NCI-H2029 treated with DMSO at 0.1 percent for 48 hours (cell line): ENCODE measurements around the gene AP3M1.

Source experiments
- DNase-seq: peaks from one replicate; lab custom pipeline; 2025; lab: John Stamatoyannopoulos, UW

Gene AP3M1

DNA sequence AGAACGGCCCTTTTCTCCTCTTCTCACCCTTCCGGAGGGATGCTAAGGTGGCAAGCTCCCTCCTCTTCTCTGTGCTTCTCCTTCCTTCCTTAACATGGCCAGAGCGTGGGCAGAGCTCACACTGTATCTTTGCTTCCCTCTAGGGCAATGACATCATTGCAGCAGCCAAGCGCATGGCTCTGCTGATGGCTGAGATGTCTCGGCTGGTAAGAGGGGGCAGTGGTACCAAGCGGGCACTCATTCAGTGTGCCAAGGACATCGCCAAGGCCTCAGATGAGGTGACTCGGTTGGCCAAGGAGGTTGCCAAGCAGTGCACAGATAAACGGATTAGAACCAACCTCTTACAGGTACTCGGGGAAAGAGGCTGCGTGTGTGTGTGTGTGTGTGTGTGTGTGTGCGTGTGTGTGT is 36.6 kb downstream of the AP3M1 start:
- DNase-seq: no peak

DNA sequence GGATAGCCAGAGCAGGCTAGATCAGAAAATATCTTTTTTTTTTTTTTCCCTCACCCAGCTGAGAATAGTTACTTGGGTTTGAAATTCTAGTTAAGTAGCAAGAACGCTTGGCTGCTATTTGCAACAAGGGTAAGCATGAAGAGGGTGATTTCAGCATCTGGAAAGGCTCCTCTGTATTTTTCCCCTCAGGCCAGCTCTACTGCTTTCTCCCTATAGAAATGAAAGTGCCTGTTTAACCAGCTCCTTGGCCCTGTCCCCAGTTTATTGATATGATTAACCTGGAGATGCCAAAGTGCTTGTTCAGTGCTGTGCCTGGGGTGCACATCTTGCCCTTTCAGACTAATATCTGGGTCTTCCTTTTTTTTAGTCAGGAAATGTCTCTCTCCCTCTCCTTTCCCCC is 37.1 kb downstream of the AP3M1 start:
- DNase-seq: no peak

DNA sequence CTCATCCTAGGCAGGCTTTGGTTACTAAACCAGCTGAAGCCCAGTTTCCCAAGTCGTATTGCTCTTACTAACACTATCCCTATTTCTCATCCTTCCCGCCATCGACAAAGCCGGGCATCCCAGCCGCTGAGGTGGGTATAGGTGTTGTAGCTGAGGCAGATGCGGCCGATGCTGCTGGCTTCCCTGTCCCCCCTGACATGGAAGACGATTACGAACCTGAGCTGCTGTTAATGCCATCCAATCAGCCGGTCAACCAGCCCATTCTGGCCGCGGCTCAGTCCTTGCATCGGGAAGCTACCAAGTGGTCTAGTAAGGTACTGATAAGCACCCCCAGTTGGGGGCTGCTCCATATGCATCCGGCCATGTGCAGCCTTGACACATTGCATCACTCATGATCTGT is 38.8 kb downstream of the AP3M1 start:
- DNase-seq: no peak

DNA sequence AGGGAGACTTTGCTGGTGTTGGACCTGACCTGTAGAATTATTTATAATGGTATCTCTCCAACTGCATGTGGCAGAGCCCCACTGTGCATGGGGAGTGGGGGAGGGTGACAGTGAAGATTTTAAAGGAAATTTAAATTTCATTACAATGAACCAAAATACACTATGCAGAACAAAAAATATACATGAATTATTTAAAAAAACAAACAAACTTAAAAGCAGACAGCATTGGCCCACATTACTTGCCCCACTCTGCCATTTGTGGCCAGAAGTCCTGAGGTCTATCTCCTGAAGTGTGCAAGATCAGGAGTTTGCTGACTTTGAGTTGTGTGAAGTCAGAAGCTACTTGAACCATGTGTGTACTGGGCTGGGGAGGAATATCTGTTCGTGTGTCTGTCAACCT is 40.5 kb downstream of the AP3M1 start:
- no peak for DNase-seq

DNA sequence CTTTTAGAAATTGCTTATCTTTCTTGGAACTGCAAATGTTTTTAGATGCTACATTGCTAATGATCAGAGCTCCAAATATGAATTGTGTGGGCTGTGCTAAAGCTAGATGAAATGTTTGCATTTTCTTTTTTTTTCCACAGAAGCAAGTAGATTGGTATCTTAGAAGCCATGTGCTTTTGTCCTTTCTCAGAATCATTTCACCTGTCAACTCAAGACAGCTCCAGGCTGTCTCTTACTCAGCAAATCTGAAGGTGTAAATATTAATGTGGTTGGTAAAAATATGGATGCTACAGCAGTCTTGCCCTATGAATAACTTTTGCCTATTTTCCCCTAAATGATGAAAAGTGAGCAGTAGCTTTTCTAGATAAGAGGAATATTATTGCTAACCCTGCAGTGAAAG is 41.2 kb downstream of the AP3M1 start:
- DNase-seq: no peak

DNA sequence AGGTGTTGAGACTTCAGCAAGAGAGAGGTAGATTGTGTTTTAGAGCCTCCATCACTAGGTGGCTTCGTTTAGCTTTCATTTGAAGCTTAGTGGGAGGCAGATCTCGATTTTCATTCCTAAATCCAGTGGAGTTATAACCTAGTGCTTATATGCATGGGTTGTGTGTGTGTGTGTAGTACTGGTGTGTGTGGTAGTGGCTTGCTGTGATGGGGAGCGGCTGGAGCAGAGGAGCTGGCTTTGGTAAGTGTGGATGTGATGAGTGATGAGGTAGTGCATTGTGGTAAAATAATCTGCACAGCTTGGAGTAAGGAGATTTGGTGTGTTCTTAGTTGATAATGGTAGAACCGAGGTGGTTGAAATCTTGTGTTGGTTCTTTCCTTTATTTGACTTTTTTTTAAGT is 43.2 kb downstream of the AP3M1 start:
- no peak for DNase-seq

DNA sequence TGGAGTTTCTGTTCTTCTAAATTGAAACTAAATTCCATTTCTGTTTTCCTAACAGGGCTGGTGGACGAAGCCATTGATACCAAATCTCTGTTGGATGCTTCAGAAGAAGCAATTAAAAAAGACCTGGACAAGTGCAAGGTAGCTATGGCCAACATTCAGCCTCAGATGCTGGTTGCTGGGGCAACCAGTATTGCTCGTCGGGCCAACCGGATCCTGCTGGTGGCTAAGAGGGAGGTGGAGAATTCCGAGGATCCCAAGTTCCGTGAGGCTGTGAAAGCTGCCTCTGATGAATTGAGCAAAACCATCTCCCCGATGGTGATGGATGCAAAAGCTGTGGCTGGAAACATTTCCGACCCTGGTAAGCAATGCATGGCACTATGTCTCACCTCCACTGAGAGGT is 45.6 kb downstream of the AP3M1 start:
- no peak for DNase-seq

DNA sequence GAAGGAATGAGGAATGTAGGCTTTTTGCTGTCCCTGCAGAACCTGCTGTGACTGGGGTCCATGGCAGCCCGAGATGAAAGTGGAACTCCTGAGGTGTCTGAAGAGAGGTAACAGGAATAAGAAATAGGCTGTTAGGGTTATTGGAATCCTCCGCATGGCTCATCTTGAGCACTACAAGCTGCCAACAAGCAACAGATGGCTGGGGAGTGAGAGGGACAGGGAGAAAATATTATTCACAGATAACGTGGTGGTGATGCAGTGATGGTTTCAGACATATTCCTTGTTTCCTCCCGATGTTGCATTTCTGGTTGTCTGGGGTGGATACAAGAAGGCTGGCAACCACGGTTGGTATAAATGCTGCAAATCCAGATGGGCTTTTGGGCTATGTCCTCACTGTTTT is 46.1 kb downstream of the AP3M1 start:
- no peak for DNase-seq

DNA sequence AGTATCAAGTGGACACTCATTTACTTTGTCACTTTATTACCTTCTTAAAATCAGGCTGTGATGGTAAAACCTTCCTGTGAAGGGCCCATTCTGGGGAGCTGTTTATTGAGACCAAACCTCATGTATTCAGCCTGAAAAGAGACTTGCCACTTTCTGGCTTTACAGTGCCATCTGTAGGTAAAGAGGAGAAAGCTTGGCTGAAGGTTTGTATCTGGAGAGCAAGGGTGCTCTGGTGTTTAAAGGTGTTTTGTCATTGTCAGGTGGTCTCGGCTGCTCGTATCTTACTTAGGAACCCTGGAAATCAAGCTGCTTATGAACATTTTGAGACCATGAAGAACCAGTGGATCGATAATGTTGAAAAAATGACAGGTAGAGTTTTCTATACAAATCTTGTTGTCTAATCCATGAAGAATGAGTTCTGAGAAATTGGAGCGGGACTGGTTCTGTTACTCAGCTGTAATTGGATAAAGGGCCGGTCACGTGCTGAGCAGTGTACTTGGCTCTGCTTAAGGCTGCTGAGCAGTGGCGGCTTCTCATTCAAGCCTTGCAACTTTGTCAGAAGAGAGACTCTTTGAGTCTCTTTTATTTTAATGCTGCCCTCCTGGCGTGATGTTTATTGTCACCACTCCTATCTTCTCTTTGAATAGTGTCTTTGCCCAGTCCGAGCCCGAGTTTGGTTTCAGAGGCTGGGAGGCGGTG is 46.9 kb downstream of the AP3M1 start:
- no peak for DNase-seq

DNA sequence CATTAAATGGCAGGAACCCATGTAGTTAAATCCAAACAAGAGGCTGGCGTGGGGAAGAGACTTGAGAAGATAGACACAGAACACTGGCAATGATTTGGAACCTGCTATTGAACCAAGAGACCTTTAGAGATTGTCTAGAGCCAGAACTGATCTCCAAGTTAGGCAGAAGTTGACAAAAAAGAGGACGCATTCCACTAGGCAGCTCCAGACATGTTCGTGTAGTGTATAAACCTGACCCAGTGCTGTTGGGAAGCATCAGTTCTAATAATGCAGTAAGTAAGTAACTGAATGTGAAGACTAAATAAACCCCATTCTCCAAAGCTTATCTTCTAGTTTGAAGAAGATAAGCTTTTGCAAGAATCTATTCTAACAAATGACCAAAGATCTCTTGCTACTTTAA is 50.8 kb downstream of the AP3M1 start:
- DNase-seq: no peak

DNA sequence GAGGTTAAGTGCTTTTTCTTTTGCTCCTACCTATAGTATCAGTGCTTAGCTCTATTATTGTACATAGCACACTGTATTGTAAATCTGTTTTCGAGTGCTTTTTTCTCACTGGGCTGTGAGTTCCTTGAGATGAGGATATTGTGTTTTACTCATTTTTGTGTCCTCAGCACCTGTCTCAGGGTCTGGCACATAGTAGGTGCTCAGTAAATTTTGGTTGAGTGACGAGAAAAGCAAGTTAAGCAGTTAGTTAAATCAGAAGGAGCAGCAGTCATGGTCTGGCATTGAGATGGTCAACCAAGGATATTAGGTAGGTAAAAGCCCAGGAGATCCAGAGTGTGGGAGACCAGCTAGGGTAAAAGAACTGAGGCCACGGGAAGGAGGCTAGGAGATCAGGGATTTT is 51.2 kb downstream of the AP3M1 start:
- DNase-seq: no peak

DNA sequence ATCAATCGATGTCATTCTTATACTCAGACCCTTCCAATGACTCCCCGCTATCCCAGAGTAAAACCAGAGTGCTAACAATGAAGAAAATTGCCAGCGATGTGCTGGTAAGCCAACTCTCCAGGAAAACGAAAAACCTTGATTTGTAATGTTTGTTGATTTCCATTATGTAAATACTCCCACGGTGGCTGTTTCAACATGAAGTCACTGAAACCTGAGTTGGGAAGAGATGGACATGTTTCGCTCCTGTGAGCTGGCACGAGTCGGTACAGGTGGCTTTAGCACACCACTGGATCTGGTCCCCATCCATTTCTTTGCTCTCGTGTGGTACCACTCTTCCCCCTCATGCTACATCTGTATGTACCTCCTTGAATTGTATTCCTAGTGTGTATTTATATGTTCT is 52.9 kb downstream of the AP3M1 start:
- no peak for DNase-seq

DNA sequence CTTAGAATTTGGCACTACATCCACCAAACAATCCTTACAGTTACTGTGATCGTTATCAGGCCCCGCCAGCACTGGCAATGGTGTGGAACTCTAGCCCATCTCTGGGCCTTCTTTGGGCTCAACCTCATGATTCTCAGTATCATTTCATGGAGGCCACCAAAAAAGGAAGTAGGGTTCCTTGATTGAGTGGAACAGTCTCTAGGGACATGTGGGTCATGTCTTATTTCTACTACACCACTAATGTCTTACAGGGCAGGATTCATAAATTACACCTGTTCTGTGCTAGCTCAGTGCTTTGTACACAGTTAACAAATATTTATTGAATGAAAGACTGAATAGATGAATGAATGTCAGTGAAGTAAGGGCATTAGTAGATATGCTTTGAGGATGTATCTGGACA is 53.9 kb downstream of the AP3M1 start:
- no peak for DNase-seq

DNA sequence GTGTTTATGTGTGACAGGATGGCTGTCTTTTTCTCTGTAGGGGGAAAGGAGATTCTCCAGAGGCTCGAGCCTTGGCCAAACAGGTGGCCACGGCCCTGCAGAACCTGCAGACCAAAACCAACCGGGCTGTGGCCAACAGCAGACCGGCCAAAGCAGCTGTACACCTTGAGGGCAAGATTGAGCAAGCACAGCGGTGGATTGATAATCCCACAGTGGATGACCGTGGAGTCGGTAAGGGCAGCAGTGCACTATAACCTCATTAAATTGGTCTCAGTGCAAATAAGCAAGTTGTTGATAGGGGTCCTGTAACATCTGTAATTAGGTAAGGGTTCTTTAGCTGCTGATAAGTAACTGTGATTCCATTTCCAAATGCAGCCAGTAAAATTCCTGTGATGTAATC is 56.4 kb downstream of the AP3M1 start:
- no peak for DNase-seq

DNA sequence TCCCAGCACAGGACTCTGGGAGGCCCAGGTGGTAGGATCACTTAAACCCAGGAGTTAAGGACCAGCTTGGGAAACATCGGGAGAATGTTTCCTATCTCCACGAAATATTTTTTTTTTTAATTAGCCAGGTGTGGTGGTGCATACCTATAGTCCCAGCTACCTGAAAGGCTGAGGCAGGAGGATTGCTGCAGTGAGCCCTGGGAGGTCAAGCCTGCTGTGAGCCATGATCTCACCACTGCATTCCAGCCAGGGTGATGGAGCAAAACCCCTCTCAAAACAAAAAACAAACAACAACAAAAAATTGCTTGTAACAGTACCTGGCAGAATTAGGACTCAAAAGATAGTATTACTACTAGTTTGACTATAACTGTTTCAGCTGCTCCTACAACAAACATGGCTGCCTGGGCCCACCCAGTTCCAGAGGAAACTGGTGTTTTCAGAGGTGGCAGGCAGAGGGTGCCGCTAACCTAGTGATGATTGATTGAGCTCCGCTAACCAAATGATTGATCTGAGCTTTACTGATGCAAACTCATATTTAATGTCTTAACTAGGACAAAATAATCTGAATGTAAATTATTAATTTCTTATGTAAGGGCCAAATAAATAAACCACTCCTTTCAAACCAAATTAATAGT is 57.0 kb downstream of the AP3M1 start:
- no peak for DNase-seq

DNA sequence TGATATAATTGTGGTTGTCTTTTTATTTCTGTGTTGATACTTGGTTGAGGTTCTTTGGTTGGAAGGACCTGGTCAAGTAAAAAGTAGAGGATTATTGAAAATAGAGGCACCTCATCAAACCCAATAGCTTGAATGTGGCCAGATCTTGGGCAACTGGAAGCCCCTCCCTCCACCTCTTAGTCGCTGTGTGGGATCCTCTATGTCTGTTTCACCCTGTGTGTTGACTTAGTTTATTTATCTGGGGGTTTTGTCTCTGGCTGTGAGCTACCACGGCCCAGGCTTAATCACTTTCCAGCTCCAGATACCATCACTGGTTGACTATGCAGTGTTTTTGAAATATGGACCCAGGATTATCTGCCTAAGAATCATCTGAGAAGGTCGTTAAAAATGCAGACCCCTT is 58.3 kb downstream of the AP3M1 start:
- DNase-seq: no peak

DNA sequence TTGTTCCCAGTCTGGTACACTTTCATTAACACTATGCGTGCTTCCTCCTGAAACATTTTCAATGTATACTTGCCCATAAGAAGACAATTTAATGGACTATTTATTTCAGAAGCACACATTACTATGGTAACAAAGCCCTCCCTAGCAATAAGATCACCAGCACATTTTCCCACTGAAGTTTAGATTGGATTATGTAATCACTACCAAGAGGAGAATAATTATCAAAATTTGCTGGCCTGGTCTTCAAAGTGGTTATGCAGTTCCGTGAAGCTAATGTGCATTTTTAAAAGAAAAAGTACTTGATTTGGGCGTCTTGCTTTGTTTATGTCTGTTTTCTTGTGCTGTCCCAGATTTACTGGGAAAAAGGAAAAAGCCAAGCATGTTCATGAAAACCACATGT is 61.9 kb downstream of the AP3M1 start:
- no peak for DNase-seq

DNA sequence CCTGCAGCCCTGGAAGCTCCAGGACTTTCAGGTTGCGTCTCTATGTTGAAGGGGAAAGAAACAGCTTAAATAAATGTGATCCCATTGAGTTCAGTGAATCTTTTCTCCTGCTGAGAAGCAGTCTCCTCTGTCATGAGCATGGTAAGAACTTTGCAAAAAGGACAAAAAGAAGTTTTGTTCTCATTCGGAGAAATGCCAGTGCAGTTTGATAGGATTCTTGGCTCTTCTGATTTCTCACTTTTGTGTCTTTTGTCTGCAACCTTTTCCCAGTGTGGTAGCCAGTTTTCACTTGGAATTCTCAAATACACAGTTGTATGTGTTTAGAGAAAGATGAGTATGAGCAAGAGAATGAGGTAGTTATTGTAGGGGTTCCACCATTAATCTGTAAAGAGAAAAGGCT is 64.3 kb downstream of the AP3M1 start:
- no peak for DNase-seq

DNA sequence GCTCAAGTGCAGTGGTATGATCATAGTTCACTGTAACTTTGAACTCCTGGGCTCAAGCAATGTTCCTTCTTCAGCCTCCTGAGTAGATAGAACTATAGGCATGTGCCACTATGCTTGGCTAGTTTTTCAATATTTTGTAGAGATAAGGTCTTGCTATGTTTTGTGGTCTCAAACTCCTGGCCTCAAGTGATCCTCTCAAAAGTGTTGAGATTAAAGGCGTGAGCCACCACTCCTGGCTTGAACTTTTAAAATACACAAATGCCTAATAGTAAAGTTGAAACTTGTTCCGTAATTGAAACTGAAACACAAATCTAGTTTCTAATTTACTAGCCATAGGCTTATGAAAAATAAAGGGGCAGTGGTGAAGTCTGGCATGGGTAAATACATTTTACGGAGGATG is 65.7 kb downstream of the AP3M1 start:
- no peak for DNase-seq

DNA sequence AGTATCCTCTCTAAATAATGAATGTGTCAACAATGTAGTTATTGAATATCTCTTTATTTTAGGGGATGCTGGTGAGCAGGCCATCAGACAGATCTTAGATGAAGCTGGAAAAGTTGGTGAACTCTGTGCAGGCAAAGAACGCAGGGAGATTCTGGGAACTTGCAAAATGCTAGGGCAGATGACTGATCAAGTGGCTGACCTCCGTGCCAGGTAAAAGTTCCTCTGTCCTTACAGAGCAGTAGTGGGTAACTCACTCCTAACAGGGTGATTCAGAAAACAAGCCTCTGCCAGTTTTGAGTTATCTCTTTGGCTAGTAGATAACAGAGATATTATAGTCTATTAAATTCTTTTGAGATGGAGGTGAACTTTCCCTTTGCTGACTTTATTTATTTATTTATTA is 67.3 kb downstream of the AP3M1 start:
- DNase-seq: no peak

DNA sequence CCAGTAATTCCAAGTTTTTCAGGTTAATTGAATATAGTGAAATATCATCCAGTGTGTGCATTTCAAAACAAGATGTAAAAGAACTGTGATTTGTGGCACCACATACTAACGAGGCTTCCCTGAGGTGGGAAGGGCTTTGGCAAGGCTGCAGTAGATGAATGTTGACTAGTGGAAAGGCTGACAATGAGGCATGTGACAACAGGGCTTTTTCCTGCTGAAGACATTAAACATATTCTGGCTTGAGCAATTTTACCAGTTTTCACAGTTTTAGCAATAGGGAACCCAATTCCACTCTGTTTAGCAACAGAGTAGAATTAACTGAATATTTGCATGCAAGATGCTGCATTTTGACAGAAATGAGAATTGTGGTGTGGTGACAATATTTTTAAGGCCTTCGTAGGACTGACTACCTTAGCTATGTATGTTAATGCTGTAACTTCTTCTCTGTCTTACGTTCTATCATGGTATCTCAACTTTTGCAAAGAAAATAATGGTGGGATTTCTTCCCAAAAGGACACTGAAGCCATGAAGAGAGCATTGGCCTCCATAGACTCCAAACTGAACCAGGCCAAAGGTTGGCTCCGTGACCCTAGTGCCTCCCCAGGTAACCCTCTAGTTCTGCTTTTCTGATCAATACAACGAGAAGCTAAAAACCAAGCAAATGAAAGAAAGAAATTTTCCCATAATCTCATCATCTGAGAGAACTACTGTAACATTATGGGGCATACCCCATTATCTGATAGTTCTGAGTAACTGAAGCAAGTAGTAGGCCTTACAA is 68.5 kb downstream of the AP3M1 start:
- no peak for DNase-seq

DNA sequence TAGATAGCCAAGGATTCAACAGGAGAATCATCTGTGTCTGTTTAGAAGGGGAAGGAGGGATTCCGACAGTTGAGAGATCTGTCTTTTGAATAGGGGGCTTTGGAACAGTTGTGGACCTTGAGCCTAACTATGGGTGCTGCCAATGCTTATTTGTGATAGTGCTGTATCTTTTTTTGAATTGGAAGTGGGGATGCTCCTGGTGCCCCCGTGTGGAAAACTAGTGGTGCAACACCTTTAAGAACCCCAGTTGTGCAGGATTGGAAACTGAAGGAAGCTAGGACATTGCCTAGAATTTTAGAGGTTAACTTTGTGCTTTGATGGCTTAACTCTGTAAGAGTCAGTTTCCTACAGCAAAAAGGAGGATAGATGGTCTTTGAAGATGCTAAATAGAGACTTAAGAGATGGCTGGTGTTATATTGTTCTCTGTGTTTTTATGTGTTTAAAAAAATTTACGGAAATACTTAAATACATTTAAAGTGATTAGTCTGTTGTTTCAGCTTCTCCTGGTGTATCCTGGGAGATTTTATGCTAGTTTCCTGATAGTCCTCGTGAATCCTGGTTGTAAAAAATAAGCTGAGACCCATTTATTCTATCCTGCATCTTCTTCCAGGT is 69.3 kb downstream of the AP3M1 start:
- DNase-seq: peak; percentile 20
